Lower leg skin (tissue), 3 donors: Measurements from ENCODE around the gene ELMO3.

Source experiments
- CTCF ChIP-seq, 3 donors: fragments of 450-650 bp; IDR thresholded peaks; one replicate each; pipeline ENCODE4 v1.5.1; 2016; ENCODE audit warnings: antibody characterized with exemption in 3 of 3, mild to moderate bottlenecking in 3 of 3, moderate library complexity in 2 of 3
- POLR2A ChIP-seq, 2 donors: fragments of 450-650 bp; IDR thresholded peaks; one replicate each; pipeline ENCODE4 v1.6.1; 2016 to 2017; ENCODE audit warnings: antibody characterized with exemption in 2 of 2, mild to moderate bottlenecking in 1 of 2, moderate library complexity in 1 of 2

- TF ChIP-seq CTCF (IDR thresholded peaks at IDR 0.05) (no peak), POLR2A (IDR thresholded peaks at IDR 0.05) (no peak)
Observed at GRCh38 chr16:67193536-67193935, 5.4 kb upstream of the ELMO3 start.
